HG02678 (cell line): Measurements from ENCODE around the gene ATXN10.
A peak's percentile ranks its signal among the peaks of the same experiment; 100 is the strongest.
"Not testable (repeated sequence)": the region's sequence is repeated elsewhere in the genome, so short reads cannot be mapped to it uniquely, and the experiment has no call there.

ENCODE experiments used
- ATAC-seq: cut with Tn5 transposase; IDR thresholded peaks from one replicate; pipeline ENCODE4 v1.9.1; 2021; ENCODE audit warnings: mild to moderate bottlenecking, moderate library complexity; ENCODE audit not compliant: unreplicated experiment

ATXN10 gene, protein sequence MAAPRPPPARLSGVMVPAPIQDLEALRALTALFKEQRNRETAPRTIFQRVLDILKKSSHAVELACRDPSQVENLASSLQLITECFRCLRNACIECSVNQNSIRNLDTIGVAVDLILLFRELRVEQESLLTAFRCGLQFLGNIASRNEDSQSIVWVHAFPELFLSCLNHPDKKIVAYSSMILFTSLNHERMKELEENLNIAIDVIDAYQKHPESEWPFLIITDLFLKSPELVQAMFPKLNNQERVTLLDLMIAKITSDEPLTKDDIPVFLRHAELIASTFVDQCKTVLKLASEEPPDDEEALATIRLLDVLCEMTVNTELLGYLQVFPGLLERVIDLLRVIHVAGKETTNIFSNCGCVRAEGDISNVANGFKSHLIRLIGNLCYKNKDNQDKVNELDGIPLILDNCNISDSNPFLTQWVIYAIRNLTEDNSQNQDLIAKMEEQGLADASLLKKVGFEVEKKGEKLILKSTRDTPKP

DNA sequence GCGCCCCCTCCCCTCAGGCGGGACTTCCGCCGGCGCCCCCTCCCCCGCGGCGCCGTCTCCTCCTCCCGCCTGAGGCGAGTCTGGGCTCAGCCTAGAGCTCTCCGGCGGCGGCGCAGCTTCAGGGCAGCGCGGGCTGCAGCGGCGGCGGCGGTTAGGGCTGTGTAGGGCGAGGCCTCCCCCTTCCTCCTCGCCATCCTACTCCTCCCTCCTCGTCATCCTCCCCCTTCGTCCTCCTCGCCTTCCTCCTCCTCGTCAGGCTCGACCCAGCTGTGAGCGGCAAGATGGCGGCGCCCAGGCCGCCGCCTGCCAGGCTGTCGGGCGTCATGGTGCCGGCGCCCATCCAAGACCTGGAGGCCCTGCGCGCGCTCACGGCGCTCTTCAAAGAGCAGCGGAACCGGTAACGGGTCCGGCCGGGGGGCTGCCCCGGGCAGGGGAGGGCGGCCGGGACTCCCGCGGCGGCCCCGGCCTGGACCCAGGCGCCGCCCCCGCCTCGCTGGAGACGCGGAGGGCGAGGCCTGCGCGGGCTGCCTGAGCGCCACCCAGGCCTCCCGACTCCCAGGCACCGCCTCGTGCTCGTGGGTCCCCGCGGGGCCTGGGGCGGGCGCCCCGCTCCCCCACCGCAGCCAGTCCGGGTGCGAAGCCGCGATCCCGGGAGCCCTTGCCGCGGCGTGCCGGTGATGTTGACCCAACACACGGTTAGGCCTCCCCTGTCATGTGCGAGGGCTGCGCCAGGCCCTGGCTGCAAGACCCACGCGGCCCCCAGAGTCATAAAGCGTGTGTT lies at the start of gene ATXN10:
ATXN10 (plus strand) TSS at position 52 of the 781 bp plus-strand sequence; CDS start at position 282, 230 bp downstream.
- ATAC-seq = peak; percentile 59

DNA sequence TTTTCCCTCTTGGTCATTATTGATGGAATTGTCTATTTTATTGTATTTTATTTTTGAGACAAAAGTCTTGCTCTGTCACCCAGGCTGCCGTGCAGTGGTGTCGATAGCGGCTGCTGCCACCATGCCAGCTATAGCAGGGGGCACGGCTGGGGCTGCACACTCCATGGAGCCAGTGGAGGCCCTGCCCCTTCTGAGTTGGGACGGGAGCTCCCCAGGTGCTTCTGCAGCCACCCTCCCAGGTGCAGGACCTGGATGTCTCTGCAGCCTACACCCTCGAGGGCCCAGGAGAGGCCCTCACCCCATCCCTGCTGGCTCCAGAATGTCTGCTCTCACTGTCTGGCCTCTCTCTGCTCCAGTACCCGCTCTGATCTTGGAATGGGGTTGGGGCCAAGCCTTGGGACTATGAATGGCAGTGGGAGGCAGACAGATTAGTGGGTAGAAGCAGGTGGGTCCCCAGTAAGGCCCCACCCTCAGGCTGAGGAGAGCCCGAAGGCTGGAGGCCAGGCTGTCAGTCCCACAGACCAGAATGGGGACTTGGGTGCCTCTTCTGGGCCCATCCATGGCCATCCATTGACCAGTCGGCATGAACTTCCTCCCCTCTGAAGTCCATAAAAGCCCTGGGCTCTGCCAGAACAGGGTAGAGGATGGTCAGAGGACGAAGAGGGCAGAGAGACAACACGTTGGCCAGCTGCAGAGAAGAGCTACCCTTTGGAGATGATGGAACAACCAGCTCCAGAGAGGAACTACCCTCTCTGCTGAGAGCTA lies 49.6 kb upstream of the ATXN10 start:
- ATAC-seq = no peak

DNA sequence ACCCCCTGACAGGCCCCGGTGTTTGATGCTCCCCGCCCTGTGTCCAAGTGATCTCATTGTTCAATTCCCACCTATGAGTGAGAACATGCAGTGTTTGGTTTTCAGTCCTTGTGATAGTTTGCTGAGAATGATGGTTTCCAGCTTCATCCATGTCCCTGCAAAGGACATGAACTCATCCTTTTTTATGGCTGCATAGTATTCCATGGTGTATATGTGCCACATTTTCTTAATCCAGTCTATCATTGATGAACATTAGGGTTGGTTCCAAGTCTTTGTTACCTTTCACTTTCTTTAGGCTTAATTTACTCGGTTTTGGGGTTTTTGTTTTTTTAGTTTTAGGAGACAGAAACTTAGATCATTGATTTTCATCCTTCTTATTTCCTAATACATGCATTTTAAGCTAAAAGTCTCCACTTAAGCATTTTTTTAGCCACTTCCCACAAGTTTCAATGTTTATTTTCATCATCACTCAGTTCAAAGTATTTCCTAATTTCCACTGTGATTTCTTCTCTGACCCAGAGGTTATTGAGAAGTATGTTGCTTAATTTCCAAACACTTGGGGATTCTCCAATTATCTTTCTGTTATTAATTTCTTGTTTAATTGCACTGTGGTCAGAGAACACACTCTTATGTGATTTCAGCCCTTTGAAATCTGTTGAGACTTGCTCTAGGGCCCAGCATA lies 48.0 kb upstream of the ATXN10 start:
- not testable (repeated sequence) for ATAC-seq

DNA sequence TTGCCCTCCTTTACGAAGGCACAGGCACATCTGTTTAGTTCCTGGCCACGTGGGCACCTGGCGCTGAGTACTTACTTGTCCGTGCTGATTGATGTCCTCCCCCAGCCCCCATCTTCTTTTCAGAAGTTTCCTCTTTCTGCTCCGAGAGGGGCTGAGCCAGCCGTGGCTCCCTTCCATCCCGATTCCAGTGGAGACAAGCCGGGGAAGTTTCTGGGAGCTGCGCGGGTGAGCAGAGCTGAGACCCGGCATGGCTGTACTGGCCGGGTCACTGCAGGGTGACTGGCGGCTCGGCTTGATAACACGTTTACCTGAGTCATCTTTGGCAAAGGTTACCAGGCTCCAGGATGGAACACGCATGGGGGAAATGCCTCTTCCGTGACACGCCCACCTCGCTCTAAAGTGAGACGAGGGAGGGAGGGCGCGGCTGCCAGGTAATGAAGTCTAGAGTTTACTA lies 45.4 kb upstream of the ATXN10 start:
- no peak for ATAC-seq

DNA sequence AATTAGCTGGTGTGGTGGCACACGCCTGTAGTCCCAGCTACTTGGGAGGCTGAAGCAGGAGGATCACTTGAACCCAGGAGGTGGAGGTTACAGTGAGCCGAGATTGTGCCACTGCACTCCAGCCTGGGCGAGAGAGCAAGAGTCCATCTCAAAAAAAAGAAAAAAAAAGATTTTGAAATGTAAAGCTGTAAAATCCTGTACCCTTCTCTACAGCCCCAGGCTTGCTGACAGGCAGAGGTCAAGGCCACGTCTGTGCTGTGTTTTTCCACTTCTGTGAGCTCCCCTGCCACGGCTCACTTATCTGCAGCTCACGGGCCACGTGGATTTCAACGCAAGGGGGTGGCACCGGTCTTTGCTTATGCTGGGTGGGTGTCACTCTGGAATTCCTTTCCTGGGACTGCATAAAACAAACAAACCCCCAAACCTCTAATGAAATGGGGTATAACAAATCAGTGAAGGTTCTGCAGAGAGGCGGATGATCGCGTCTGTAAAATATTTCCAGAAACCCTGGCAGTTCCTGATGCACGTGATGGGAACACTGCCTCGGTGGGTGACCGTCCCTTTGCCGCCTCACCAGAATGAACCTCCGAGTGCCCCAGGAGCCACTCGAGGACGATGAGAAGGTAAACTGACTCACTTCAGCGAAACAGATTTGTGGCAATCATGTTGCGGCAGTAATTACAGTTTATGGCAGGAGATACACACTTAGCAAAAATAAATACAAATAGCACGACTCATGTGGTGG lies 44.0 kb upstream of the ATXN10 start:
- no peak for ATAC-seq

DNA sequence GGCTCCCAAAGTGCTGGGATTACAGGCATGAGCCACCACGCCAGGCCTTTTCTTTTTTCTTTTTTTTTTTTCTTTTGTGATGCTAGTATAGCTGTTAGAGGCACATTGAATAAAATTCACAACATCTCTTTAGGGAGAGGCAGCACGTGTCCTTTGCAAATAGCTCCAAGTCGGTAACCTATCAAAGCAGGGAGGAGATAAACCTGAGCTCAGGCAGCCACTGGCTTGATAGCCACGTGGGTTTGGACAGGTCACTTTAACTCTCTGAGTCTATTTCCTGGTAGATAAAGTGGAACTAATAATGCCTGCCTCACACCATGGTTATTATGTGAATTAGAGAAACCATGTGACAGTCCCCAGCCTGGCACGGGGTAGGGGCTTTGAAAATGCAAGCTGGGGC lies 43.1 kb upstream of the ATXN10 start:
- ATAC-seq = no peak

DNA sequence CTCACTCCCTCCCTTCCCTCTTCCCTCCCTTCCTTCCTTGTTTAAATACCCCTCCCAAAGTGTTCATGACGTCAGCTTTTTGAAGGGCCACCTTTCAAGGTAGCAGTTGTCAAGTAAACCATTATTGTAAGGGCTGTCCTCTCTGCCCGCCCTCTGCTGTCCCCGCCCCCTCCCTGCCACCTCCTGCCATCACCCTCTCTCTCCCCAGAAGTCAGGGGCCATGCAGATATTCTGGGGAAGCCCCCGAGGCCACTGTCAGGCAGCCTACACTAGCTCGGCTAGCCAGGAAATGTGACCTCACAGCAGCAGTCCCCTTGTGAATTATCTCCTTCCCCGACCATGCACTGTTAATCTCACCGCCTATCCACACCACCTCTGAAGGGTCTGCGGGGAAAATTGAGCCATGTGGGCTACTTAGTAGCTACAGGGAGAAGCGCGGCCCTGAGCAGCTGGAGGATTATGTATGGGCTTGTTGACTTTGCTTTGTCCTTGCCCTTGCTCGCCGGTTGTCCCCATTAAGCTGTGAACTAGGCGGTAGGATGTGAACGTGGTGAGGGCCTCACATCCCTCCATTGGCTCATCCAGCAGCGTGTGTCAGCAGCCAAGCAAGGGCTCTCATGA lies 42.1 kb upstream of the ATXN10 start:
- ATAC-seq = no peak

DNA sequence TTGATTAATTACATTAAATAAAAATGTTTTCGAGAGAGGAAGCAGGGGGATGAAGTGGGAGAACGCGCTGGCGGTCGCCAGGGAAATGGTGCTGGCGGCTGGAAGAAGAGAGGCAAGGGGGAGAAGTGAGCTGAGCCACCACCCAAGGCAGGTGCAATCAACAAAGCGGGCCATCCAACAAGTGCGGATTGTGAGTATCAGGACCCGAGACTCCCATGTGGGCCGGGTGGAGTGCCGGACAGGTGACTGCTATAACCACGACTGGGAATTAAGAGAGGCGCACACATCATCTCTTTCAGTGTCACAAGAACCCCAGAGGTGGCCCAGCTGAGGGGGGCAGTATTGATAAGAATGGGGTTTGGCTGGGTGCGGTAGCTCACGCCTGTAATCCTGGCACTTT lies 41.2 kb upstream of the ATXN10 start:
- no peak for ATAC-seq

DNA sequence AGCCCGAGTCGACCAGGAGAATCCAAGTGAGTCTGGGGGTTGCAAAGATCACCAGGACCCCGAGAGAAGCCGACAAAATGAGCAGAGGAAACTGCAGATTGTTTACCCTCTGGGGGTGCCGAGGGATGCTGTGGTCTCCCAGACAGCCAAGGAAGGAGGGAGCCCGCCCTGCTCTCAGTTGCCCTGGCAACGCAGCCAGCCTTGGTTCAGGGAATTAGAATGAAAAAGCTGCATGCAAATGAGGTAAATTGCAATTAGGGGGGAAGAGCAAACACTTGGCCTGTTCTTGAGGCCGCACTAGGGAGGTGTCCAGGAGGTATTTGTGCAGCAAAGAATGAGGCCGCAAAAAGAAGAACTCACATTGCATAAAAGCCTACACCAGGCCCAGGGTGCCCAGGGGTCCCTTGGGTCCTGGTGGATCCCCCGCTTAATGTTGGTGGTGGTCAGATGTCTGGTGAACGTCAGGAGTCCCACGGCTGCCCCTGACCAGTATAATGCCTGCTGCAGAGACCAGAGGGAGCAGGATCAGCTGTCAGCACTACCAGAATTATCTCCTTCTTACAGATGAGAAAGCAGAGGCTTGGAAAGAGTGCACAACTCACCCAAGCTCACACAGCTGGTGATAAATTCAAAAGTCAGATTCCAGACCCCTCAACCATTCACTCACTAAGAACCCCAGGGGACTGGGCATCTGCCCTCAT lies 40.3 kb upstream of the ATXN10 start:
- no peak for ATAC-seq

DNA sequence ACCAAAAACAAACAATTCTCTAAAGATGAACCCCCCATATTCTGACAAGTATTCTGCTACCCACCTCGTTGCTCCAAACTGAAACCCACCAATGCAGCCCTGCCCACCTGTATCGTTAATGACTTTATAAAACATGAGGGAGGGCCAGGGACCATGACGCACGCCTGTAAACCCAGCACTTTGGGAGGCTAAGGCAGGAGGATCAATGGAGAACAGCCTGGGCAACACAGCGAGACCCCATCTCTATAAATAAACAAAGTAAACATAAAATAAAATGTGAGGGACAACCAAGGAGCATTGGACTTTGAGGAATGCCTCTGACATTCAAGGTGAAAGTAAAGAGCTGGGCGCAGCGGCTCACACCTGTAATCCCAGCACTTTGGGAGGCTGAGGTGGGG lies 39.8 kb upstream of the ATXN10 start:
- no peak for ATAC-seq

DNA sequence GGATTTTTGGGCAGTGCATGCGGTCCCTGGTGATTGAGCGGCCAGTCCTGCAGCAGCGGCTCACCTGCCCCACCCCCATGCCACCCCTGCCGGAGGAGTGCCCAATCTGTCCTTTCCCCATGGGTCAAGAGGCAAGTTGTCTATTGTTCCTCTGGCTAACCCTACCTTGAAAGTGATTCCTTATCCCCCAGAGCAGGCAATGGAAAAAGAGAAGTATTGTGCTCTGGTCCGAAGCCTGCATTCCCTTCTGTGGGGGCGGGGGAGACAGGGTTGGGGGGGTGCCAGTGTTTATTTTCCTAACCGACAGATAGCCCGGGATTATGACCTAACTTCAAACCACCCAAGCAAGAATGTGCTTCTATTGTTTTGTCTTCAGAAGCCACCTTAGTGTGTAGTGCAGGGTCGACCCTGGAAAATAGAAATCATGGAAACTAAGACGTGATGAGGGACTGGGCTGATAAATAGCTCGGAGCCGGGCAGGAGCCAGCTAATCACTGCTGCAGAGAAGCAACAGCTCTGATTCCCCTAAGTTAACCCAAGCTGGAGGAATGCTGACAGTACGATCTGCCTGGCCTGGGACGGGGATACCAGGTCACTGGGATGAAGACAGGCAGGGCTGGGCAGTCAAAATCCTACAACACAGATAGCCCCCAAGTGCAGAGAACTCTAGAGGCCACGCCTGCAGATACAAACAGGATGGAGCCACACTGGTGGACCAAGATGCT lies 38.7 kb upstream of the ATXN10 start:
- ATAC-seq = no peak

DNA sequence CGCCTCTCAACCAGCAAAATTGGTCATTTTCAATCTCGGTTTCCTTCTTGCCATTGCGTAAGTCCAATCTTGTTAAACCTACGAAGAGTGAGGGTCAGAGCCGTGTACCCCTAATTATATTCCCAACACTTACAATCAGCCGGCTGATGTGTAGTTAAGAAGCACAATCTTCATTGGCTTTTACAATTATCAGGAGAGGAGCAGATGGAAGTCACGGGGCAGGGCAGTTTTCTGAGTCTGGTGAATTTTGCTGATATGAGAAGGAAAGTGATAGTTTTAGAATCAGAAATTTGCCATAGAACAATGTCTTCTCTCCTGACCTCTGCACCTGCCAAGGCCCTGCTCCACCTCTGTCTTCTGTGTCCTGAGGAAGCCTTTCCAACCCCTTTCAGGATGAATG lies 35.0 kb upstream of the ATXN10 start:
- no peak for ATAC-seq

DNA sequence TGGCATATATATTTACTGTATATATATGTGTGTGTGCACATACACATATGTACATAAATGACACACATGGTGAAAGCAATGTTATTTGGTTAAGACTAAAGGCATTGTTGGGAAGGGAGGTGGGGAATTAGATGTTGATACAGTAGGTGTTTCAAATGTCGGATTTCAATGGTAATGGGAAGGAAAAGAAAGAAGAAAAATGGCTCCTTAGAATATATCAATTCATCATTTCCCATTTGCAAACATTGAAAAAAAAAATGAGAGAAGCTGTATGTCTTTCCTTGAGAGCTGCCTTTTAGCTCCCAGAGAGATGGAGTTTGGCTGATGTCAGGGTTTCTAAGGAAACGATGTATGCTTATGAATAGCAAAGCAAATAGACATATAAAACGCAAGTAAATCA lies 33.4 kb upstream of the ATXN10 start:
- no peak for ATAC-seq

DNA sequence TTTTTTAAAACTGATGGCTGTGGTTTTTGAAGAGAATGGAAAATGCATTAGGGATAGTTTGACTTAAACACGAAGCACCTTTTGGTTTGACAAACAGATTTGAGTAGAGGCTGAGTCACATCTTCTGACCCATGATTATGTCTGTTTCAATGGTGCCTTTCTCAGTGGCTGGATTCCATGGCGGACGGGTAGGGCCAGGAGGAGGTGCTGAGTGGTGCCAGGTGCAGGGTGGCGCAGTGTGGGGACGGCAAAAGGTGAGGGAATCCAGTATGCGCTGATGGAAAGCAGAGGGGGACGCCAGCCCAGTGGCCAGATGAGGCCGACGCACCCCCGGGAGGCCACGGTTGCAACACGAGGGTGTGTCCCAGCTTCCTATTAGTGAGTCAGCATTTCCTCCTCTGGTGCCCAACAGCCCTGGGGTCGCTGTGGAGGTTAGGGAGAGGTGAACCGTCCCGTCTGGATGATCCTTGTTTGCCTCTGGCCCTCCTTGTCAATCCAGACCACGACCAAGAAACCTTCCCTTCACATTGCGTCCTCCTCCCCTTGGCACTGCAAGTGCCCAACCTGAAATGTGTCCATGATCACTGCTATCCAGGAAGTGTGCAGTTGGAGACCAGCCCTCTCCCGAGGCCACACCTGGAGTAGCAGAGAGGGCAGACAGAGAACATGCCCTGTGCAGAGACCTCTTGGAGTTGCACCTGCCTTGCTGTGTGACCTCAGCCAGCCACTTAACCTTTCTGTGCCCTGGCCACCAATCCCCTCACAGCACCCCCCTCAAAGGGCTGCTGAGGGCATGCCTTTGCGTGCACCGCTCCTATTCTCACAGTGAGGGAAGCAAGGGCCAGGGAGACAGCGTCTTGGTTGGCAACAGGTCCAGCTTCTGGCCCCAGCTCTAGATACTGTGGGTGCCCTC lies 32.5 kb upstream of the ATXN10 start:
- no peak for ATAC-seq

DNA sequence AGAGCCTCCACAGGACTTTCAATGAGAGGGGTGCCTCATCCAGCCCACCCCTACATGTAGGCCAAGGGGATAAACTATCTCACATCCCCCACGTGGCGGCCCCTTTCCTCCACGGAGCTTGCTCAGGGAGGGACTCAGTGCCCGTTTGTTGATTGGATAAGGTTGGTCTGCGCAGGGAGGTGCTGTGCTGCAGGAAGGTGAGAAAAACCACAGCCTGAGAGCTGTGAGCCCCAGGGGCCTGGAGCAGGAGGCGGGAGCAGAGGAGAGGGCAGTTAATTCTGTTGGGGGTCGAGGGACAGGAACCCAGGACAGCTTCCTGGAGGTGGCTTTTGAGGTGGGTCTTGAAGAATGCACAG lies 31.9 kb upstream of the ATXN10 start:
- no peak for ATAC-seq

DNA sequence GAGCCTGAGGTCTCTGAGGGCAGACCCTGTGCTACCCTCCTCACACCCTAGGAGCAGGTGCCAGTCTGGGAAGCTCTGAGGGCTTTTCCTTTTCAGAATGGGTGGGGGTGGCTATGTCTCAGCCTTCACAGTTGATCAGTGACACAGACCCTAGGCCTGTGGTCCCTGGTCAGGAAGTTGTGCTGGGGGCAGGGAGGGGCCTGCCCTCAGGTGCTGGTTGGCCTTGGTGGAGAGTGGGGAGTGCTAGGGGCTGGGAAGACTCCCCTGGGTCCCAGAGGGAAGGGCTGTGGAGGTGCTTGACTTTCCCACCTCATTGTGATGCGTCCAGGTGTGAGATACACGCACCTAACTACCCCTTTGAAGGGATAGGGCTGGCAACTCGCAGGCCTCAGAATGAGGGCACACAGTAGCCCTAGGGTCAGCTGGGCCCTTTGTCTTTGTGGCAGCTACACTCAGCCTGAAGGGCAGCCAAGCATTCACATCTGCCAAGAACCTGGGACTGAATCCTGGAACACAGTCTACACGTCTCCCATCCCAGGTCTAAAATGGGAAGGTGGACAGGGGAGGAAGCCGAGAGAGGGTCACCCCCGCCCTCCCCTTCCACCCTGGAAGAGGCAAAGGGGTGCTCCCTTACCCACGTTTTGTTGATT lies 31.2 kb upstream of the ATXN10 start:
- ATAC-seq = no peak
